ENCODE results near the gene ZNF577.

The ZNF577 gene

GRCh38 chr19:51903192-51903591, 15.4 kb upstream of the ZNF577 start:
- CTCF ChIA-PET = no interaction called here
- no peak for TF ChIP-seq CTCF (IDR thresholded peaks at IDR 0.05; ENCODE audit: control extremely low read depth, extremely low read depth, low read depth, missing control alignments)
- DNase-seq (ENCODE audit: extremely low spot score) = no peak
- POLR2A ChIA-PET = no interaction called here

GRCh38 chr19:51901860-51902259, 14.1 kb upstream of the ZNF577 start:
- no peak for TF ChIP-seq CTCF (IDR thresholded peaks at IDR 0.05; ENCODE audit: control extremely low read depth, extremely low read depth, low read depth, missing control alignments)
- ChIA-PET CTCF (interaction anchor here (1.1 kb wide), 1 partner anchor 11 kb away, joined by 3 read pairs; no protein-coding TSS in a partner anchor), POLR2A (no interaction called here)
- DNase-seq (ENCODE audit: extremely low spot score) = no peak

- DNase-seq (ENCODE audit: extremely low spot score) = no peak
- CTCF ChIA-PET = interaction anchor here (1.1 kb wide), 1 partner anchor 10 kb away, joined by 3 read pairs; no protein-coding TSS in a partner anchor
- POLR2A ChIA-PET = interaction anchor here (0.6 kb wide), 1 partner anchor 220 kb away, joined by 3 read pairs; no protein-coding TSS in a partner anchor
- TF ChIP-seq CTCF (IDR thresholded peaks at IDR 0.05; ENCODE audit: control extremely low read depth, extremely low read depth, low read depth, missing control alignments) = no peak
These were observed 3.5 kb upstream of the ZNF577 start for GRCh38 chr19:51891193-51891747.

GRCh38 chr19:51889934-51890333, 2.2 kb upstream of the ZNF577 start:
- ChIA-PET POLR2A (no interaction called here), CTCF (no interaction called here)
- DNase-seq (ENCODE audit: extremely low spot score) = no peak
- no peak for TF ChIP-seq CTCF (IDR thresholded peaks at IDR 0.05; ENCODE audit: control extremely low read depth, extremely low read depth, low read depth, missing control alignments)

GRCh38 chr19:51884713-51885112, 3.0 kb downstream of the ZNF577 start:
- TF ChIP-seq CTCF (IDR thresholded peaks at IDR 0.05; ENCODE audit: control extremely low read depth, extremely low read depth, low read depth, missing control alignments) = no peak
- ChIA-PET CTCF (no interaction called here), POLR2A (no interaction called here)
- DNase-seq (ENCODE audit: extremely low spot score) = no peak

GRCh38 chr19:51882518-51882917, 5.2 kb downstream of the ZNF577 start:
- CTCF ChIA-PET = no interaction called here
- POLR2A ChIA-PET = no interaction called here
- no peak for DNase-seq (ENCODE audit: extremely low spot score)
- TF ChIP-seq CTCF (IDR thresholded peaks at IDR 0.05; ENCODE audit: control extremely low read depth, extremely low read depth, low read depth, missing control alignments) = no peak

GRCh38 chr19:51873097-51873496, 14.7 kb downstream of the ZNF577 start:
- CTCF ChIA-PET = no interaction called here
- POLR2A ChIA-PET = no interaction called here
- TF ChIP-seq CTCF (IDR thresholded peaks at IDR 0.05; ENCODE audit: control extremely low read depth, extremely low read depth, low read depth, missing control alignments) = no peak
- DNase-seq (ENCODE audit: extremely low spot score) = no peak

Measured in GM10248 (cell line).